ENCODE measurements around the gene GTF3C2. TPM values are rescaled to one million over a fixed set of nuclear protein-coding genes. Genes with fewer than 3 reads are reported as not detected.

Gene GTF3C2
- total and polyA plus RNA-seq, 2 of the 13 experiments (the other 11 are each of a cell fraction or from before 2014, with no cell fraction given) = 77.5 to 130 TPM

DNA sequence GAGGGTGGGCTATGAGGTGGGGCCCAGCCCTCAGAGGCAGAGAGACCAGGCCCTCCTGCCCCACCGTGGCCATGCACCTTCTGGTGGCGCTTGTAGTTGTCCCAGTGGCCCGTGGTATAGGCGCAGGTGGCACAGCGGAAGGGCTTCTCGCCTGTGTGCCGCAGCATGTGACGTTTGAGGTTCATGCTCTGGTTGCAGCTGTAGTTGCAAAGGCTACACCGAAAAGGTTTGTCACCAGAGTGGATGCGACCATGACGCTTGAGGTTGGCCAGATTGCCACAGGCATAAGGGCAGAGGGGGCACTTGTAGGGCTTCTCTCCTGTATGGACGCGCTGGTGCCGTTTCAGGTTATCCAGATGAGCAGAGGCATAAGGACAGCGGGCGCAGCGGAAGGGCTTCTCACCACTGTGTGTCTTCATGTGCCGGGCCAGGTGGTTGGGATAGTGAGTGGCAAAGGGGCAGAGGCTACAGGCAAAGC, 21.1 kb upstream of the GTF3C2 start (continued):
- TF ChIP-seq, protein P1, sequence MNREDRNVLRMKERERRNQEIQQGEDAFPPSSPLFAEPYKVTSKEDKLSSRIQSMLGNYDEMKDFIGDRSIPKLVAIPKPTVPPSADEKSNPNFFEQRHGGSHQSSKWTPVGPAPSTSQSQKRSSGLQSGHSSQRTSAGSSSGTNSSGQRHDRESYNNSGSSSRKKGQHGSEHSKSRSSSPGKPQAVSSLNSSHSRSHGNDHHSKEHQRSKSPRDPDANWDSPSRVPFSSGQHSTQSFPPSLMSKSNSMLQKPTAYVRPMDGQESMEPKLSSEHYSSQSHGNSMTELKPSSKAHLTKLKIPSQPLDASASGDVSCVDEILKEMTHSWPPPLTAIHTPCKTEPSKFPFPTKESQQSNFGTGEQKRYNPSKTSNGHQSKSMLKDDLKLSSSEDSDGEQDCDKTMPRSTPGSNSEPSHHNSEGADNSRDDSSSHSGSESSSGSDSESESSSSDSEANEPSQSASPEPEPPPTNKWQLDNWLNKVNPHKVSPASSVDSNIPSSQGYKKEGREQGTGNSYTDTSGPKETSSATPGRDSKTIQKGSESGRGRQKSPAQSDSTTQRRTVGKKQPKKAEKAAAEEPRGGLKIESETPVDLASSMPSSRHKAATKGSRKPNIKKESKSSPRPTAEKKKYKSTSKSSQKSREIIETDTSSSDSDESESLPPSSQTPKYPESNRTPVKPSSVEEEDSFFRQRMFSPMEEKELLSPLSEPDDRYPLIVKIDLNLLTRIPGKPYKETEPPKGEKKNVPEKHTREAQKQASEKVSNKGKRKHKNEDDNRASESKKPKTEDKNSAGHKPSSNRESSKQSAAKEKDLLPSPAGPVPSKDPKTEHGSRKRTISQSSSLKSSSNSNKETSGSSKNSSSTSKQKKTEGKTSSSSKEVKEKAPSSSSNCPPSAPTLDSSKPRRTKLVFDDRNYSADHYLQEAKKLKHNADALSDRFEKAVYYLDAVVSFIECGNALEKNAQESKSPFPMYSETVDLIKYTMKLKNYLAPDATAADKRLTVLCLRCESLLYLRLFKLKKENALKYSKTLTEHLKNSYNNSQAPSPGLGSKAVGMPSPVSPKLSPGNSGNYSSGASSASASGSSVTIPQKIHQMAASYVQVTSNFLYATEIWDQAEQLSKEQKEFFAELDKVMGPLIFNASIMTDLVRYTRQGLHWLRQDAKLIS (CRISPR knock-in tag; IDR thresholded peaks at IDR 0.05) = no peak
- TF ChIP-seq ZNF468 (CRISPR knock-in tag; IDR thresholded peaks at IDR 0.05) = no peak
- TF ChIP-seq SNAPC2 (CRISPR knock-in tag; IDR thresholded peaks at IDR 0.05) = no peak
- TF ChIP-seq MYC (CRISPR knock-in tag; IDR thresholded peaks at IDR 0.05; ENCODE audit: borderline replicate concordance) = no peak
- TF ChIP-seq ZNF235 (CRISPR knock-in tag; IDR thresholded peaks at IDR 0.05; ENCODE audit: borderline replicate concordance) = no peak
- no peak for TF ChIP-seq JDP2 (CRISPR knock-in tag; IDR thresholded peaks at IDR 0.05; ENCODE audit: borderline replicate concordance)
- TF ChIP-seq TEAD3 (CRISPR knock-in tag; optimal IDR thresholded peaks at IDR 0.05; ENCODE audit: borderline replicate concordance) = no peak
- TF ChIP-seq KAT2B (IDR thresholded peaks at IDR 0.05; ENCODE audit: borderline replicate concordance, low read depth, low read length) = no peak
- no peak for TF ChIP-seq GABPB1 (CRISPR knock-in tag; IDR thresholded peaks at IDR 0.05)
- TF ChIP-seq, protein P2, sequence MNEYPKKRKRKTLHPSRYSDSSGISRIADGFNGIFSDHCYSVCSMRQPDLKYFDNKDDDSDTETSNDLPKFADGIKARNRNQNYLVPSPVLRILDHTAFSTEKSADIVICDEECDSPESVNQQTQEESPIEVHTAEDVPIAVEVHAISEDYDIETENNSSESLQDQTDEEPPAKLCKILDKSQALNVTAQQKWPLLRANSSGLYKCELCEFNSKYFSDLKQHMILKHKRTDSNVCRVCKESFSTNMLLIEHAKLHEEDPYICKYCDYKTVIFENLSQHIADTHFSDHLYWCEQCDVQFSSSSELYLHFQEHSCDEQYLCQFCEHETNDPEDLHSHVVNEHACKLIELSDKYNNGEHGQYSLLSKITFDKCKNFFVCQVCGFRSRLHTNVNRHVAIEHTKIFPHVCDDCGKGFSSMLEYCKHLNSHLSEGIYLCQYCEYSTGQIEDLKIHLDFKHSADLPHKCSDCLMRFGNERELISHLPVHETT (CRISPR knock-in tag; conservative IDR thresholded peaks at IDR 0.05) = no peak
- TF ChIP-seq, protein P3, sequence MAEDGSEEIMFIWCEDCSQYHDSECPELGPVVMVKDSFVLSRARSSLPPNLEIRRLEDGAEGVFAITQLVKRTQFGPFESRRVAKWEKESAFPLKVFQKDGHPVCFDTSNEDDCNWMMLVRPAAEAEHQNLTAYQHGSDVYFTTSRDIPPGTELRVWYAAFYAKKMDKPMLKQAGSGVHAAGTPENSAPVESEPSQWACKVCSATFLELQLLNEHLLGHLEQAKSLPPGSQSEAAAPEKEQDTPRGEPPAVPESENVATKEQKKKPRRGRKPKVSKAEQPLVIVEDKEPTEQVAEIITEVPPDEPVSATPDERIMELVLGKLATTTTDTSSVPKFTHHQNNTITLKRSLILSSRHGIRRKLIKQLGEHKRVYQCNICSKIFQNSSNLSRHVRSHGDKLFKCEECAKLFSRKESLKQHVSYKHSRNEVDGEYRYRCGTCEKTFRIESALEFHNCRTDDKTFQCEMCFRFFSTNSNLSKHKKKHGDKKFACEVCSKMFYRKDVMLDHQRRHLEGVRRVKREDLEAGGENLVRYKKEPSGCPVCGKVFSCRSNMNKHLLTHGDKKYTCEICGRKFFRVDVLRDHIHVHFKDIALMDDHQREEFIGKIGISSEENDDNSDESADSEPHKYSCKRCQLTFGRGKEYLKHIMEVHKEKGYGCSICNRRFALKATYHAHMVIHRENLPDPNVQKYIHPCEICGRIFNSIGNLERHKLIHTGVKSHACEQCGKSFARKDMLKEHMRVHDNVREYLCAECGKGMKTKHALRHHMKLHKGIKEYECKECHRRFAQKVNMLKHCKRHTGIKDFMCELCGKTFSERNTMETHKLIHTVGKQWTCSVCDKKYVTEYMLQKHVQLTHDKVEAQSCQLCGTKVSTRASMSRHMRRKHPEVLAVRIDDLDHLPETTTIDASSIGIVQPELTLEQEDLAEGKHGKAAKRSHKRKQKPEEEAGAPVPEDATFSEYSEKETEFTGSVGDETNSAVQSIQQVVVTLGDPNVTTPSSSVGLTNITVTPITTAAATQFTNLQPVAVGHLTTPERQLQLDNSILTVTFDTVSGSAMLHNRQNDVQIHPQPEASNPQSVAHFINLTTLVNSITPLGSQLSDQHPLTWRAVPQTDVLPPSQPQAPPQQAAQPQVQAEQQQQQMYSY (CRISPR knock-in tag; IDR thresholded peaks at IDR 0.05) = no peak
- no peak for TF ChIP-seq CBX1 (IDR thresholded peaks at IDR 0.05; ENCODE audit: low read depth)
- TF ChIP-seq NFIC (IDR thresholded peaks at IDR 0.05; ENCODE audit: low read length) = no peak
- no peak for TF ChIP-seq ZNF749 (CRISPR knock-in tag; IDR thresholded peaks at IDR 0.05; ENCODE audit: borderline replicate concordance)
- TF ChIP-seq CCAR2 (optimal IDR thresholded peaks at IDR 0.05; ENCODE audit: low read depth, low read length) = no peak
- no peak for TF ChIP-seq SPEN (CRISPR knock-in tag; IDR thresholded peaks at IDR 0.05; ENCODE audit: low read depth)
- no peak; the same call in 1 of the 2 replicates for TF ChIP-seq SSRP1 (CRISPR knock-in tag; IDR thresholded peaks at IDR 0.05)
- TF ChIP-seq, protein P4, sequence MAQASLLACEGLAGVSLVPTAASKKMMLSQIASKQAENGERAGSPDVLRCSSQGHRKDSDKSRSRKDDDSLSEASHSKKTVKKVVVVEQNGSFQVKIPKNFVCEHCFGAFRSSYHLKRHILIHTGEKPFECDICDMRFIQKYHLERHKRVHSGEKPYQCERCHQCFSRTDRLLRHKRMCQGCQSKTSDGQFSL (CRISPR knock-in tag; IDR thresholded peaks at IDR 0.05) = no peak
- 0 out of 2 replicates have a peak, but pooled peaks have one; percentile 33 for TF ChIP-seq ZSCAN21 (CRISPR knock-in tag; IDR thresholded peaks at IDR 0.05; ENCODE audit: borderline replicate concordance)
- peak; percentile 20; the same call in 1 of the 2 replicates for TF ChIP-seq ZNF768 (CRISPR knock-in tag; IDR thresholded peaks at IDR 0.05)
- TF ChIP-seq POLR2AphosphoS2 (IDR thresholded peaks at IDR 0.05; ENCODE audit: low read depth, low read length) = no peak
- TF ChIP-seq, protein P5, sequence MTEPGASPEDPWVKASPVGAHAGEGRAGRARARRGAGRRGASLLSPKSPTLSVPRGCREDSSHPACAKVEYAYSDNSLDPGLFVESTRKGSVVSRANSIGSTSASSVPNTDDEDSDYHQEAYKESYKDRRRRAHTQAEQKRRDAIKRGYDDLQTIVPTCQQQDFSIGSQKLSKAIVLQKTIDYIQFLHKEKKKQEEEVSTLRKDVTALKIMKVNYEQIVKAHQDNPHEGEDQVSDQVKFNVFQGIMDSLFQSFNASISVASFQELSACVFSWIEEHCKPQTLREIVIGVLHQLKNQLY (CRISPR knock-in tag; IDR thresholded peaks at IDR 0.05) = no peak
